HG02571 (cell line): ENCODE results near the gene KRT83.
"Not testable (repeated sequence)": the region's sequence is repeated elsewhere in the genome, so short reads cannot be mapped to it uniquely, and the experiment has no call there.

Source experiments
- ATAC-seq: cut with Tn5 transposase; IDR thresholded peaks from one replicate; pipeline ENCODE4 v1.9.1; 2021; ENCODE audit warnings: mild to moderate bottlenecking, moderate library complexity; ENCODE audit not compliant: unreplicated experiment

Gene KRT83

GRCh38 chr12:52354200-52354599 lies 33.0 kb upstream of the KRT83 start:
- ATAC-seq, result no peak

GRCh38 chr12:52353766-52354165 lies 32.6 kb upstream of the KRT83 start:
- ATAC-seq, result no peak

GRCh38 chr12:52352951-52353350 lies 31.8 kb upstream of the KRT83 start:
- ATAC-seq, result no peak

- no peak for ATAC-seq
These were observed 30.2 kb upstream of the KRT83 start for GRCh38 chr12:52351196-52352059.

GRCh38 chr12:52350786-52351185 lies 29.6 kb upstream of the KRT83 start:
- no peak for ATAC-seq

GRCh38 chr12:52350021-52350620 lies 28.9 kb upstream of the KRT83 start:
- ATAC-seq, result no peak

- no peak for ATAC-seq
These were observed 28.0 kb upstream of the KRT83 start for GRCh38 chr12:52349196-52349595.

GRCh38 chr12:52347551-52348510 lies 26.6 kb upstream of the KRT83 start:
- ATAC-seq, result no peak

GRCh38 chr12:52347016-52347415 lies 25.8 kb upstream of the KRT83 start:
- ATAC-seq, result no peak

GRCh38 chr12:52346593-52346992 lies 25.4 kb upstream of the KRT83 start:
- no peak for ATAC-seq

GRCh38 chr12:52345041-52345440 lies 23.8 kb upstream of the KRT83 start:
- ATAC-seq, result not testable (repeated sequence)

- no peak for ATAC-seq
These were observed 22.9 kb upstream of the KRT83 start for GRCh38 chr12:52344111-52344510.

- no peak for ATAC-seq
These were observed 22.4 kb upstream of the KRT83 start for GRCh38 chr12:52343550-52343949.

- no peak for ATAC-seq
These were observed 21.7 kb upstream of the KRT83 start for GRCh38 chr12:52342781-52343490.

- no peak for ATAC-seq
These were observed 19.9 kb upstream of the KRT83 start for GRCh38 chr12:52341066-52341580.

GRCh38 chr12:52338241-52338960 lies 17.2 kb upstream of the KRT83 start:
- no peak for ATAC-seq

- ATAC-seq, result no peak
These were observed 15.9 kb upstream of the KRT83 start for GRCh38 chr12:52337054-52337453.

GRCh38 chr12:52336641-52337040 lies 15.4 kb upstream of the KRT83 start:
- no peak for ATAC-seq

GRCh38 chr12:52335598-52336262 lies 14.5 kb upstream of the KRT83 start:
- ATAC-seq, result no peak
